Measurements from ENCODE around the gene JAZF1.

Gene JAZF1

GRCh38 chr7:28069807-28070206, 110.8 kb downstream of the JAZF1 start:
- no peak for DNase-seq

GRCh38 chr7:28069388-28069787, 111.2 kb downstream of the JAZF1 start:
- DNase-seq = no peak

- DNase-seq = no peak
These were observed 111.8 kb downstream of the JAZF1 start for GRCh38 chr7:28068811-28069216.

GRCh38 chr7:28067171-28067570, 113.4 kb downstream of the JAZF1 start:
- DNase-seq = no peak

- no peak for DNase-seq
These were observed 114.8 kb downstream of the JAZF1 start for GRCh38 chr7:28065721-28066285.

- DNase-seq = no peak
These were observed 115.3 kb downstream of the JAZF1 start for GRCh38 chr7:28065308-28065707.

GRCh38 chr7:28064437-28064836, 116.2 kb downstream of the JAZF1 start:
- DNase-seq = no peak

GRCh38 chr7:28062197-28062991, 118.2 kb downstream of the JAZF1 start:
- DNase-seq = peak; percentile 29 to 47

GRCh38 chr7:28061824-28062196, 118.8 kb downstream of the JAZF1 start:
- DNase-seq = no peak

GRCh38 chr7:28060371-28060950, 120.1 kb downstream of the JAZF1 start:
- DNase-seq = no peak

- no peak for DNase-seq
These were observed 125.4 kb downstream of the JAZF1 start for GRCh38 chr7:28055161-28055544.

GRCh38 chr7:28054531-28055160, 125.9 kb downstream of the JAZF1 start:
- DNase-seq = no peak

- no peak for DNase-seq
These were observed 127.7 kb downstream of the JAZF1 start for GRCh38 chr7:28052933-28053332.

- no peak for DNase-seq
These were observed 131.9 kb downstream of the JAZF1 start for GRCh38 chr7:28048694-28049093.

- no peak for DNase-seq
These were observed 134.6 kb downstream of the JAZF1 start for GRCh38 chr7:28046035-28046434.

- DNase-seq = no peak
These were observed 135.0 kb downstream of the JAZF1 start for GRCh38 chr7:28045592-28045991.

GRCh38 chr7:28044825-28045224, 135.8 kb downstream of the JAZF1 start:
- no peak for DNase-seq

- no peak for DNase-seq
These were observed 137.9 kb downstream of the JAZF1 start for GRCh38 chr7:28042721-28043120.

- no peak for DNase-seq
These were observed 138.9 kb downstream of the JAZF1 start for GRCh38 chr7:28041508-28042314.

- no peak for DNase-seq
These were observed 142.3 kb downstream of the JAZF1 start for GRCh38 chr7:28038175-28038797.

GRCh38 chr7:28037220-28038010, 143.2 kb downstream of the JAZF1 start:
- DNase-seq = no peak

- DNase-seq = no peak
These were observed 143.9 kb downstream of the JAZF1 start for GRCh38 chr7:28036696-28037095.
